ENCODE data around the gene NT5DC4. TPM values are rescaled to one million over a fixed set of nuclear protein-coding genes. Genes with fewer than 3 reads are reported as not detected.

NT5DC4 gene
- total and polyA plus RNA-seq, 2 of the 4 experiments (the other 2 are of a cell fraction): not detected

DNA sequence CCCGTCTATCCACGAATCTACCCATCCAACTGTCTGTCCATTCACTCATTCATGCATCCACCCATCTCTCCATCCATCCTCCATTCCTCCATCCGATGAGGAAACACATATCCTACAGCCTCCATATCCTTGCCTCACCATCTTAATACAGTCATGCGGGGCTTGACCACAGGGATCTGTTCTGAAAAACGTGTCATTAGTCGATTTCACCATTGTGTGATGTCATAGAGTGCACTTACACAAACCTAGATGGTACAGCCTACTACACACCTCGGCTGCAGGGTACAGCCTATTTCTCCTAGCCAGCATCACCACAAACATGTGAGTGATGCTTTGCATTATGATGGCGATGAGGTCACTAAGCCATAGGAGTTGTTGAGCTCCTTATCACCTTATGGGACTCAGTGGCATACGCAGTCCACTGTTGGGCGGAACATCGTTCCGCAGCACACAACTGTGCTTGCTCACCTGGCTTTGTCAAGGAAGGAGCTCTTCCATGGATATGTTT, 1.9 kb upstream of the NT5DC4 start:
- no peak overlapping the region for H2AK9ac ChIP-seq (replicated peaks; ENCODE audit: low read depth, low read length, poor library complexity)
- H4K8ac ChIP-seq (ENCODE audit: low read depth in 2 of 2, low read length in 2 of 2): no peak overlapping the region
- H4K5ac ChIP-seq (ENCODE audit: low read depth, low read length): no peak overlapping the region
- H2AK5ac ChIP-seq (ENCODE audit: low read depth, low read length): no peak overlapping the region
- H2AFZ ChIP-seq (replicated peaks; ENCODE audit: low read length, poor library complexity): no peak overlapping the region
- H2BK5ac ChIP-seq (ENCODE audit: low read depth, low read length, poor library complexity, severe bottlenecking): no peak overlapping the region
- ATAC-seq (ENCODE audit: low read depth): no peak
- no peak overlapping the region for H3K14ac ChIP-seq (replicated peaks; ENCODE audit: low read depth, low read length)
- no peak overlapping the region for H3K4ac ChIP-seq (ENCODE audit: low read depth, low read length)
- H3K9ac ChIP-seq (ENCODE audit: low read depth, low read length): no peak overlapping the region
- no peak overlapping the region for H3K23ac ChIP-seq (ENCODE audit: low read depth, low read length)
- no peak overlapping the region for H2BK120ac ChIP-seq (ENCODE audit: low read depth, low read length)
- no TSS peak for BruUV-seq (replicated peaks)
- H3K36me3 ChIP-seq (ENCODE audit: control insufficient read depth, insufficient read depth, low read length): no peaks in the 10 kb centered on the region
- DNase-seq: no peak
- intact Hi-C loops (cut with micrococcal nuclease) (no loop called here), dilution Hi-C loops (cut with HindIII; ENCODE audit: low sequenced_read_pairs, unreplicated experiment) (no loop called here), in situ Hi-C loops (cut with MboI; ENCODE audit: low sequenced_read_pairs) (no loop called here)
- H4K91ac ChIP-seq (ENCODE audit: insufficient read depth, low read depth, low read length): no peak overlapping the region
- H3K79me1 ChIP-seq (ENCODE audit: low read depth in 1 of 2, low read length in 2 of 2): no peaks in the 10 kb centered on the region
- peaks cover 2% of the 10 kb centered on the region; the same call in 1 of the 2 replicates for H3K27me3 ChIP-seq (ENCODE audit: control insufficient read depth, insufficient read depth, low read length)
- POLR2A ChIA-PET (ENCODE audit: unreplicated experiment): no interaction called here
- H3K9me3 ChIP-seq (ENCODE audit: control insufficient read depth, insufficient read depth, low read length): no peaks in the 10 kb centered on the region
- no peak overlapping the region for H3K18ac ChIP-seq (ENCODE audit: low read depth, low read length)
- TF ChIP-seq RCOR1 (IDR thresholded peaks at IDR 0.05; ENCODE audit: insufficient replicate concordance, low read length) (no peak), POLR2A (IDR thresholded peaks at IDR 0.05; ENCODE audit: low read depth, low read length) (no peak), RFX5 (IDR thresholded peaks at IDR 0.05; ENCODE audit: low read depth, low read length) (no peak), BHLHE40 (IDR thresholded peaks at IDR 0.05; ENCODE audit: low read depth, low read length) (no peak), NFE2L2 (IDR thresholded peaks at IDR 0.05; ENCODE audit: low read depth, low read length) (no peak), RAD21 (IDR thresholded peaks at IDR 0.05; ENCODE audit: low read length) (no peak), SMC3 (IDR thresholded peaks at IDR 0.05; ENCODE audit: low read depth, low read length) (no peak), CHD1 (IDR thresholded peaks at IDR 0.05; ENCODE audit: low read depth, low read length) (no peak)
- TF ChIP-seq, protein P1, sequence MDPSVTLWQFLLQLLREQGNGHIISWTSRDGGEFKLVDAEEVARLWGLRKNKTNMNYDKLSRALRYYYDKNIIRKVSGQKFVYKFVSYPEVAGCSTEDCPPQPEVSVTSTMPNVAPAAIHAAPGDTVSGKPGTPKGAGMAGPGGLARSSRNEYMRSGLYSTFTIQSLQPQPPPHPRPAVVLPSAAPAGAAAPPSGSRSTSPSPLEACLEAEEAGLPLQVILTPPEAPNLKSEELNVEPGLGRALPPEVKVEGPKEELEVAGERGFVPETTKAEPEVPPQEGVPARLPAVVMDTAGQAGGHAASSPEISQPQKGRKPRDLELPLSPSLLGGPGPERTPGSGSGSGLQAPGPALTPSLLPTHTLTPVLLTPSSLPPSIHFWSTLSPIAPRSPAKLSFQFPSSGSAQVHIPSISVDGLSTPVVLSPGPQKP (IDR thresholded peaks at IDR 0.05; ENCODE audit: borderline replicate concordance, low read depth, low read length): no peak
- no peak overlapping the region for H2BK20ac ChIP-seq (ENCODE audit: low read depth, low read length)
- H4K20me1 ChIP-seq (ENCODE audit: insufficient read depth, low read length): no peaks in the 10 kb centered on the region
- H3K4me3 ChIP-seq (ENCODE audit: insufficient read depth, low read depth, low read length): no peak overlapping the region
- H2BK15ac ChIP-seq (ENCODE audit: low read depth, low read length): no peak overlapping the region
- no peak overlapping the region for H3K56ac ChIP-seq (ENCODE audit: extremely low read depth, insufficient read depth, low read length)
- H3K27ac ChIP-seq (ENCODE audit: insufficient read depth, low read length): no peak overlapping the region
- H3K4me2 ChIP-seq (ENCODE audit: low read depth, low read length): no peak overlapping the region
- CTCF ChIA-PET: no interaction called here
- WGBS, 2 experiments (ENCODE audit: extremely low coverage in 2 of 2, insufficient read length in 1 of 2): no CpG with 5 or more reads among the region's 12 CpGs
- no peaks in the 10 kb centered on the region for H3K4me1 ChIP-seq (ENCODE audit: control insufficient read depth, insufficient read depth, low read length)
- peaks cover 4% of the 10 kb centered on the region; the same call in 1 of the 2 replicates for H3K9me1 ChIP-seq (ENCODE audit: insufficient read depth, low read length)

All from IMR-90 (cell line).